Peyer's patch (tissue), 4 donors: ENCODE data around the gene NTN3.

Experiments used
- CTCF ChIP-seq, 6 experiments: fragments of 450-650 bp in 4 of 6; fragments of 200-600 bp in 2 of 6; sonication (generic) in 1 of 6; IDR thresholded peaks; one replicate each; pipeline ENCODE4 v1.5.1; 2017 to 2019; ENCODE audit warnings: antibody characterized with exemption in 6 of 6, mild to moderate bottlenecking in 3 of 6, moderate library complexity in 1 of 6
- POLR2A ChIP-seq, 2 donors: fragments of 450-650 bp; IDR thresholded peaks; one replicate each; pipeline ENCODE4 v1.5.1; 2017; ENCODE audit warnings: antibody characterized with exemption in 2 of 2, mild to moderate bottlenecking in 2 of 2, moderate library complexity in 2 of 2

- TF ChIP-seq CTCF (IDR thresholded peaks at IDR 0.05): no peak
- peak; percentile 33 to 47 for TF ChIP-seq POLR2A (IDR thresholded peaks at IDR 0.05)
Measured at GRCh38 chr16:2474877-2475412, 3.8 kb downstream of the NTN3 start, which contains the start of gene TBC1D24.
